Thyroid gland (tissue), 4 donors: ENCODE data around the gene LY6G5B. TPM values are rescaled to one million over a fixed set of nuclear protein-coding genes. Genes with fewer than 3 reads are reported as not detected.

ENCODE experiments used
- DNase-seq, 2 donors: peaks; one replicate each; pipeline ENCODE4 v3.0.0-alpha.2; 2019
- H3K27ac ChIP-seq, 3 donors: fragments of 200-600 bp; sonication (generic); 1 replicate in 2 of 3; 2 replicates in 1 of 3; pipeline ENCODE4 v1.5.1; 2016 to 2019; ENCODE audit warnings: mild to moderate bottlenecking in 1 of 3, moderate library complexity in 1 of 3
- H3K27me3 ChIP-seq: fragments of 200-600 bp; sonication (generic); one replicate; pipeline ENCODE4 v1.5.1; 2019
- H3K36me3 ChIP-seq, 2 donors: fragments of 200-600 bp; sonication (generic); one replicate each; pipeline ENCODE4 v1.5.1; 2016 to 2019
- H3K4me1 ChIP-seq, 2 donors: fragments of 200-600 bp; sonication (generic); one replicate each; pipeline ENCODE4 v1.5.1; 2017 to 2019
- H3K4me3 ChIP-seq, 3 donors: fragments of 200-600 bp; sonication (generic); replicated peaks in 1 of 3; 1 replicate in 2 of 3; 2 replicates in 1 of 3; pipeline ENCODE4 v1.5.1; 2016; ENCODE audit warnings: mild to moderate bottlenecking in 1 of 3
- H3K9me3 ChIP-seq: fragments of 200-600 bp; sonication (generic); one replicate; pipeline ENCODE4 v1.5.1; 2017
- CTCF ChIP-seq, 6 experiments: fragments of 200-600 bp in 3 of 6; fragments of 450-650 bp in 3 of 6; sonication (generic) in 3 of 6; IDR thresholded peaks; one replicate each; pipeline ENCODE4 v1.5.1; 2016 to 2019; ENCODE audit warnings: antibody characterized with exemption in 6 of 6, mild to moderate bottlenecking in 2 of 6, inconsistent platforms in 1 of 6, moderate library complexity in 1 of 6
- POLR2A ChIP-seq, 2 donors: fragments of 450-650 bp; IDR thresholded peaks; one replicate each; pipeline ENCODE4 v1.6.1; 2017; ENCODE audit warnings: antibody characterized with exemption in 2 of 2, mild to moderate bottlenecking in 2 of 2, moderate library complexity in 1 of 2
- WGBS, 2 donors: methylation state at CpG; one replicate each; pipeline ENCODE4 v1.1.5; 2017; 5-methylcytosine and 5-hydroxymethylcytosine counted together
- intact Hi-C: fragments of 100-400 bp; cut with DNase I; formaldehyde crosslinking; loops from one replicate; pipeline ENCODE4 v1.15.1; 2023
- total RNA-seq, 4 donors: library from RNA; depleted of rRNA; stranded (reverse); fragments of >200 nt; gene quantifications; one replicate each; pipeline ENCODE4 v1.2.3, GENCODE V29; 2016

Gene LY6G5B
- total RNA-seq, 4 donors from 2014 or later, result 4.4 to 11.8 (median 9.4) TPM

GRCh38 chr6:31687860-31688693 is 18.3 kb downstream of the LY6G5B start:
- no peak for TF ChIP-seq POLR2A (IDR thresholded peaks at IDR 0.05)
- no peak for TF ChIP-seq CTCF (IDR thresholded peaks at IDR 0.05)
- H3K36me3 ChIP-seq, result peaks cover 52 to 63% of the 10 kb centered on the region in 2 donors
- 84 to 93% methylated on average over 9 to 12 of the region's 14 CpGs for WGBS, 2 donors

GRCh38 chr6:31689249-31690110 is 19.7 kb downstream of the LY6G5B start:
- intact Hi-C loops, result loop anchor here (5.0 kb wide), 1 partner anchor 43 kb away; no protein-coding TSS in a partner anchor
- Histone ChIP-seq H3K36me3 (peaks cover 62 to 63% of the 10 kb centered on the region in 2 donors), H3K4me3 (no peak overlapping the region), H3K9me3 (no peaks in the 10 kb centered on the region), H3K27ac (no peak overlapping the region), H3K27me3 (no peaks in the 10 kb centered on the region), H3K4me1 (no peaks in the 10 kb centered on the region)
- DNase-seq, result no peak
- peak in 1 of 6 experiments; percentile 17 for TF ChIP-seq CTCF (IDR thresholded peaks at IDR 0.05)
- no peak for TF ChIP-seq POLR2A (IDR thresholded peaks at IDR 0.05)
- 81 to 83% methylated on average over 11 of the region's 11 CpGs for WGBS, 2 donors

More at GRCh38 chr6:31687860-31688693, 18.3 kb downstream of the LY6G5B start:
- no peaks in the 10 kb centered on the region for H3K27me3 ChIP-seq
- intact Hi-C loops, result loop anchor here (5.0 kb wide), 1 partner anchor 44 kb away; no protein-coding TSS in a partner anchor
- no peaks in the 10 kb centered on the region for H3K9me3 ChIP-seq
- H3K27ac ChIP-seq, result no peak overlapping the region
- H3K4me3 ChIP-seq, result no peak overlapping the region
- peaks cover 0 to 3% of the 10 kb centered on the region in 2 donors for H3K4me1 ChIP-seq
- no peak for DNase-seq

GRCh38 chr6:31690231-31691077 is 20.7 kb downstream of the LY6G5B start:
- DNase-seq, result no peak
- TF ChIP-seq POLR2A (IDR thresholded peaks at IDR 0.05) (no peak), CTCF (IDR thresholded peaks at IDR 0.05) (no peak)
- Histone ChIP-seq H3K27ac (no peak overlapping the region), H3K9me3 (no peaks in the 10 kb centered on the region), H3K4me1 (no peaks in the 10 kb centered on the region), H3K27me3 (no peaks in the 10 kb centered on the region), H3K4me3 (no peak overlapping the region), H3K36me3 (peaks cover 68 to 71% of the 10 kb centered on the region in 2 donors)
- 73% methylated on average over 10 of the region's 10 CpGs for WGBS, 2 donors
- intact Hi-C loops, result no loop called here

GRCh38 chr6:31691078-31691463 is 21.3 kb downstream of the LY6G5B start:
- no peak overlapping the region for H3K4me3 ChIP-seq
- H3K27me3 ChIP-seq, result no peaks in the 10 kb centered on the region
- WGBS, 2 donors, result 94 to 95% methylated on average over 6 of the region's 6 CpGs
- peaks cover 75 to 76% of the 10 kb centered on the region in 2 donors for H3K36me3 ChIP-seq
- H3K9me3 ChIP-seq, result no peaks in the 10 kb centered on the region
- no peak for DNase-seq
- H3K27ac ChIP-seq, result no peak overlapping the region
- intact Hi-C loops, result no loop called here
- no peaks in the 10 kb centered on the region for H3K4me1 ChIP-seq
- TF ChIP-seq POLR2A (IDR thresholded peaks at IDR 0.05) (no peak), CTCF (IDR thresholded peaks at IDR 0.05) (no peak)
